Activated CD4-positive, alpha-beta T cell treated with anti-CD3 and anti-CD28 coated beads, Interleukin-2, Interleukin-4, amounts not matched to agents 100 ng/mL and 50 ng/mL, durations not matched to agents 16 hours and 8 hours (primary cell): ENCODE results near the gene NOTCH1.

Experiments
- DNase-seq: peaks from one replicate; pipeline ENCODE4 v3.0.0-alpha.2; 2020; ENCODE audit warnings: low spot score

NOTCH1 gene

DNA sequence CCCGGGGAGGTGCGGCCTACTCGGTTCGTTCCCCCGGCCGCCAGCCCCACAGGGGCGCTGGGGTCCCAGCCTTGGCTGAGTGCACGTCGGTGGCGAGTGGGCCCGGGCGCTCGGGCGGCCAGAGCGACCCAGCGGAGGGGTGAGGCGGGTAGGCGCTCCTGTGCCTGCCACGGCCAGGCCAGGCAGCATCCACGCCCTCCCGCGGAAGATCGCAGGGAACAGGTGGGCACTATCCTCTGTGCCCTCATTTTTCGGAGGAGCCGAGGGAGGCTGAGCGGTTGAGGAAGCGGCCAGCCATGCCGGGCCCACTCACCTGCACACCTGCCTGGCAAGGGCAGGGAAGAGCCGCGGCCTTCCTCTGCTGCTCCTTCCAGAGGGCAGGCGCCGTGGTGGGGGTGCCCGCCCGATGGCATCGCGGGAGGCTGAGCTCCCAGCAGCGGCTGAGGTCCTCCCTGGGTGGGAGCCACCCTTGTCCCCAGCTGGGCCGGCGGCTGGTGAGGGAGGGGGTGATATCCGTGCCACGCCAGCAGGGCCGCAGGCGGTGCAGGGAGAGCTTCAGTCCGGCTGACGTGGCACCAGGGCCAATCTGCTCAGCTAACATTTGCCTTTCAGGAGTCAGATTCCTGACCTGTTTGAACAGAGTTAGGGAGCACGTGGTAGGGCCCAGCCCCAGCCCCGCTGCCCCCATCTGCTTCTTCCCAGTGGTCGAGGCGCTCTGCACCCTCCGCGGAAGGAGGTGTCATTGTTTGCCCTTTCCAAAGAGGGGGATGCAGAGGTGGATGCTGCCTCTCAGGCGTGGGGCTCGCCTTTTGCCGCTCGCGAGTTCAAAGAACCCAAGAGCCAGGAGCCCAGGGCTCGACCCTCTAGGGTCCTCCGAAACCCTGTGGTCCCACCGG is 61.4 kb downstream of the NOTCH1 start:
- no peak for DNase-seq

DNA sequence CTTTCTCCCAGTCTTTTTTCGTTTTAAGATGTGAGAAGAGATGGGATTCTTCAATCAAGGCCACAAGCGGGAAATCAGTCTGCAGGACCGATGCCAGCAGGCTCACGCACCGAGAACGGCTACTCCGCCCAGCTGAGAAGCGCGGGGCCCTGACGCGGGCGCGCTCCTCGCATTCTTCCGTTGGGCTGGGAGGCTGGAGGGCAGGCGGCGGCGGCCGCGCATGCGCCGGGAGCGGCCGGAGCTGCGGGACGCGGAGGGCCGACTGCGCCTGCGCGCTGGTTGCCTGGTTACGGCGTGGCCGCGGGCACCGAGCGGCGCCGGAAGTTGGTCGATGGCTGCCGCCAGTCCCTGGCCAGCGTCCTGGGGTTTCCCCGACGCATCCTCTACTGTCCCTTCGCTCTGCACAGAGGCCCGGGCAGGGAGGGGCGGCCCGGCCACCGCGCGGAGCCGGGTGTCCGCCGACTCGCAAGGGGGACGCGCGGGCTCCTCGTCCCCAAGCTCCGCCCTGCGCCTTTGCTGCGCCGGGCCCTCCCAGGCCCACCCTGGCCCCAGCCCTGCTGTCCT is 62.2 kb downstream of the NOTCH1 start:
- DNase-seq = peak; percentile 95

GRCh38 chr9:136482793-136483588 is 62.9 kb downstream of the NOTCH1 start, which contains the start of gene SEC16A:
SEC16A (minus strand) TSS chr9:136483040; CDS start chr9:136477615, 5,425 bp downstream.
- DNase-seq = peak; percentile 99

GRCh38 chr9:136482046-136482792 is 63.6 kb downstream of the NOTCH1 start:
- DNase-seq = peak; percentile 30

GRCh38 chr9:136481558-136481957 is 64.3 kb downstream of the NOTCH1 start:
- DNase-seq = no peak

GRCh38 chr9:136476369-136477150 is 69.3 kb downstream of the NOTCH1 start:
- DNase-seq = no peak

GRCh38 chr9:136474974-136475865 is 70.6 kb downstream of the NOTCH1 start:
- DNase-seq = no peak

GRCh38 chr9:136474021-136474640 is 71.7 kb downstream of the NOTCH1 start:
- DNase-seq = no peak

DNA sequence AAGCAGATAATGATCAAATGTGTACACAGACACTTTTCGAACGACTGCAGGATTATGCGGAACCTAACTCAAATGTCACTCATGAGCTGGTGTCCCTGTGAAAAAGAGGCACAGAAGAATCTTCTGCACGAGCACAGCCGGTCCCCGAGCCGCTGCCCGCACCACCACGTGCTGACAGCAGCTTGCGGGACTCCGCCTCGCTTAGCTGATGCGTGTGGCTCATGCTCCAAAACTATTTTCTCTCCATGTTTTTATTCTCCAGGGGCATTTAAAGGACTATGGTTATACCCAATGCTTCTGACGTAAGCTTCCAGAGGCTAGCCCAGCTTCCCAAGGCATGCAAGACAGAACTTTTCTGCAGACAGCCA is 72.5 kb downstream of the NOTCH1 start:
- no peak for DNase-seq

DNA sequence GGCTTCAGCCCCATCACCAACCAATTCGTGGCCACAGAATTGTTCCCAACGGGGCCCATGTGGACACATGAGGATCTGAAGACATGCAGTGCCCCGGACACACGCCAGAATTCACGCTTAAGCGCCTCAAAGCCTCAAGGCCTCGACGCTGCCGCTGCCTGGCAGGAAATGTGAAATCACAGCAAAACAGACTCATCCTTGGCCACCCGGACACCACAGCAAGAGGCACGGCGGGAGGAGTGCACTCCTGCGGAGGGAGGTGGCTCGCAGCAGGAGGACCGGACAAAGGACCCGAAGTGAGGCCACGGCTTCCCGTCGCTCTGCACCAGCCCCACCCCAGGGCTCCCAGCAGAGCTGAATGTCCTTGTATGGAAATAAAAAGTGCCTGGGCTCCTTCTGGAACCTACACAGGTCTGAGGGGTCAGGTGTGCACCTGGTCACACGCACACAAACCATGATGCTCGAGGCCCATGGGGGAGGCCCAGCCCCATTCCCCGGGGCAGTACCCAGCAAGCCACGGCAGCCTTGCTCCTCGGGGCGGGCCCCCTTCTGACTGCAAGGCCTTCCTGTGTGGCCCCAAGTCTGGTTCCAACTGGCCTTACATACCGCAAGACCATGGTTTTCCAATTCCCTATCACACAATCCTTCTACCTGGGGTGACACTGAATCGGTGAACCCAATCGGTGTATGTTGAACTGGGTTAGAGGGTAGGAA is 73.1 kb downstream of the NOTCH1 start:
- no peak for DNase-seq

- no peak for DNase-seq
Observed at GRCh38 chr9:136471802-136472487, 73.9 kb downstream of the NOTCH1 start.

GRCh38 chr9:136470792-136471469 is 74.9 kb downstream of the NOTCH1 start:
- no peak for DNase-seq

GRCh38 chr9:136470356-136470755 is 75.5 kb downstream of the NOTCH1 start:
- no peak for DNase-seq

GRCh38 chr9:136467766-136468165 is 78.1 kb downstream of the NOTCH1 start:
- no peak for DNase-seq

DNA sequence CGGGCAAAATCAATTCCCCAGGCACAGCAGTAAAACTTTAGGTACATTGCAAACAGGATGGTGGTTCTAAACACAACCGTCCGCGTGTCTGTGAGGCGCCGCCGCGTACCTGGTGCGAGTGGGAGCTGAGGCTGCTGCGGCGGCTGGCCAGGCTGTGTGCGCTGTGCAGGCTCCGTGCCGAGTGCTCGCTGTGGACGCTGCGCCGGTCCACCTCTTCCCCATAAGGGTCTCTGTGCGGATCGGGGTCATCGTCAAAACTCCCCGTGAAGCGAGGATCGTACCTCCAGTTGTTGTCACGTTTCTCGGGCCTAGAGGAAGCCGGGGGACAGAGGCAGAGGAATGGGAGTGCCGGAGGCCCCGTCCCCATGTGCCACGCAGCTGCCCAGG is 79.7 kb downstream of the NOTCH1 start:
- DNase-seq = no peak

GRCh38 chr9:136465500-136466154 is 80.2 kb downstream of the NOTCH1 start:
- DNase-seq = no peak

DNA sequence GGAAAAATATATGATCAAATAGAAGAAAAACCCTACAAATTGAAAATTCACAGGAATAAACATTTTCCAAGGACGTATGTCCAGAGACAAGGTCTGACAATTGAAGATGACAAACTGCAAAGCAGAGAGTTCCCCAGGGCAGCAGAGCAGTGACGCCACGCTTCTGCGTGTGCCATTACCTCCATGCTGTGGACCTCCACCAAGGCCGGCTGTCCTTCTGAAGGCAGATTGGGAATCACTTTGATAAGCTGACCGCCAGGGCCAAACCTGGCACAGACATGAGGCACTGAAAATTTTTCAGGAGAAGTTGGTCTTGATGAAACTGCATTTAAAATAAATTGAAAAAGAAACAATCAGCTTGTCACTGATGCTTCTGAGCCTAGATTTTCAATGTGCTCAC is 81.6 kb downstream of the NOTCH1 start:
- DNase-seq = no peak
